ENCODE measurements around the gene TMEM154. TPM values are rescaled to one million over a fixed set of nuclear protein-coding genes. Genes with fewer than 3 reads are reported as not detected.

TMEM154 gene
- total RNA-seq: 1.9 TPM
- long read RNA-seq, full-length matches to known transcripts: 1 of 3 reads
- long read RNA-seq, partial matches to known transcripts: 0 of 3 reads
- long read RNA-seq, other reads (novel, unspliced or antisense): 2 of 3 reads

- ATAC-seq (ENCODE audit: poor library complexity): peak; percentile 66
- intact Hi-C loops (cut with DNase I): no loop called here
- DNase-seq: peak; percentile 81
Measured at GRCh38 chr4:152679414-152680281, at the start of gene TMEM154. TMEM154 (minus strand) TSS chr4:152679997; CDS start chr4:152679933, 64 bp downstream.

GRCh38 chr4:152729466-152729865 lies 49.7 kb upstream of the TMEM154 start:
- intact Hi-C loops (cut with DNase I): no loop called here
- ATAC-seq (ENCODE audit: poor library complexity) (no peak), DNase-seq (no peak)

GRCh38 chr4:152728343-152728742 lies 48.5 kb upstream of the TMEM154 start:
- intact Hi-C loops (cut with DNase I): no loop called here
- no peak for ATAC-seq (ENCODE audit: poor library complexity)
- DNase-seq: no peak

GRCh38 chr4:152727784-152728183 lies 48.0 kb upstream of the TMEM154 start:
- no peak for ATAC-seq (ENCODE audit: poor library complexity)
- intact Hi-C loops (cut with DNase I): no loop called here
- no peak for DNase-seq

- ATAC-seq (ENCODE audit: poor library complexity) (no peak), DNase-seq (no peak)
- intact Hi-C loops (cut with DNase I): no loop called here
Measured at GRCh38 chr4:152724494-152724893, 44.7 kb upstream of the TMEM154 start.

- ATAC-seq (ENCODE audit: poor library complexity): no peak
- intact Hi-C loops (cut with DNase I): no loop called here
- no peak for DNase-seq
Measured at GRCh38 chr4:152723236-152723635, 43.4 kb upstream of the TMEM154 start.

GRCh38 chr4:152719801-152720556 lies 40.2 kb upstream of the TMEM154 start:
- no peak for ATAC-seq (ENCODE audit: poor library complexity)
- intact Hi-C loops (cut with DNase I): no loop called here
- no peak for DNase-seq

- no peak for ATAC-seq (ENCODE audit: poor library complexity)
- intact Hi-C loops (cut with DNase I): no loop called here
- no peak for DNase-seq
Measured at GRCh38 chr4:152719291-152719690, 39.5 kb upstream of the TMEM154 start.

- intact Hi-C loops (cut with DNase I): no loop called here
- no peak for DNase-seq
- no peak for ATAC-seq (ENCODE audit: poor library complexity)
Measured at GRCh38 chr4:152715076-152715475, 35.3 kb upstream of the TMEM154 start.

- intact Hi-C loops (cut with DNase I): no loop called here
- no peak for ATAC-seq (ENCODE audit: poor library complexity)
- no peak for DNase-seq
Measured at GRCh38 chr4:152713951-152714705, 34.3 kb upstream of the TMEM154 start.

GRCh38 chr4:152709675-152710438 lies 30.1 kb upstream of the TMEM154 start:
- no peak for DNase-seq
- intact Hi-C loops (cut with DNase I): no loop called here
- ATAC-seq (ENCODE audit: poor library complexity): no peak

- DNase-seq (no peak), ATAC-seq (ENCODE audit: poor library complexity) (no peak)
- intact Hi-C loops (cut with DNase I): no loop called here
Measured at GRCh38 chr4:152708796-152709195, 29.0 kb upstream of the TMEM154 start.

- ATAC-seq (ENCODE audit: poor library complexity) (no peak), DNase-seq (no peak)
- intact Hi-C loops (cut with DNase I): no loop called here
Measured at GRCh38 chr4:152708361-152708760, 28.6 kb upstream of the TMEM154 start.

- intact Hi-C loops (cut with DNase I): no loop called here
- DNase-seq (no peak), ATAC-seq (ENCODE audit: poor library complexity) (no peak)
Measured at GRCh38 chr4:152707632-152708031, 27.8 kb upstream of the TMEM154 start.

GRCh38 chr4:152705903-152706302 lies 26.1 kb upstream of the TMEM154 start:
- DNase-seq (no peak), ATAC-seq (ENCODE audit: poor library complexity) (no peak)
- intact Hi-C loops (cut with DNase I): no loop called here

GRCh38 chr4:152704788-152705187 lies 25.0 kb upstream of the TMEM154 start:
- no peak for ATAC-seq (ENCODE audit: poor library complexity)
- intact Hi-C loops (cut with DNase I): no loop called here
- DNase-seq: no peak

- ATAC-seq (ENCODE audit: poor library complexity) (no peak), DNase-seq (no peak)
- intact Hi-C loops (cut with DNase I): no loop called here
Measured at GRCh38 chr4:152700151-152700550, 20.4 kb upstream of the TMEM154 start.

- intact Hi-C loops (cut with DNase I): no loop called here
- DNase-seq: no peak
- no peak for ATAC-seq (ENCODE audit: poor library complexity)
Measured at GRCh38 chr4:152699313-152699712, 19.5 kb upstream of the TMEM154 start.

Measured in Right ventricle myocardium superior (tissue), 1 donor.